GM19324 (cell line): Measurements from ENCODE around the gene BBS9.
"Not testable (repeated sequence)": the region's sequence is repeated elsewhere in the genome, so short reads cannot be mapped to it uniquely, and the experiment has no call there.

ENCODE experiments used
- ATAC-seq: cut with Tn5 transposase; IDR thresholded peaks from one replicate; pipeline ENCODE4 v1.9.1; 2021; ENCODE audit warnings: mild to moderate bottlenecking, moderate library complexity; ENCODE audit not compliant: unreplicated experiment, low FRiP score

The BBS9 gene

DNA sequence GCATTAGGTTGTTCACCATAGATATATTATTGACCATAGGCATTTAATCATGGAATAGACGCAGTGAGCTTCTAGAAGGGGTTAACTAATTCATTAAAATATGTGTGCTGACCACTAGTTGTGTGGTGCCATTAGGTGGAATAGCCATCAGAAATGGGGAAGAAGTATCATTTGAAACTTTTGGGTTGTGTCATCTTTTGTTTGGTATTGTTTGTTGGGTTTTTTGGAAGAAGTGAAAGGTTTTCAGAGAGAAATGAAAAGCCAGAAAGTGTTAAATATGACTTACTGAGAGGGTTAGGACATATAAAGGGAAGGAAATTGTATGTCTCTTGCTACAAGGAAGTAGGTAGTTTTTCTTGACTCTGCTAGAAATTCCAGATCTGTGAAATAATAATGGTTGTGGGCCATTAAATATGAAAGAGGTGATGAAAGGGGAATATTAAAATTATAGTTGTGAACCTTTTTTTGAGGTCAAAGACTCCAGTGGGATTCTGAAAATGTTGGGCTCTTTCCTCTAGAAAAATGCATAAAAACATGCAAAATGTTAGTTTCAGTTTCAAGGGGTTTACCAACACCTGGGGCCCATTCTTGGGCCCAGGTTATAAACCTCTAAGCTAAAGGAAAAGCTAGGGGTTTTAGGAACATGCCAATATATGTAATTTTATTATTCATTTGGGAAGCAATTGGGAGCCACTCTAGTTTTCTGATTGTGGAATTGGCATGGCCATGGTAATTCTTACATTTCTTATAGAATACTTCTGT lies 348.5 kb downstream of the BBS9 start:
- no peak for ATAC-seq

GRCh38 chr7:33484476-33484875 lies 355.1 kb downstream of the BBS9 start:
- ATAC-seq: not testable (repeated sequence)

DNA sequence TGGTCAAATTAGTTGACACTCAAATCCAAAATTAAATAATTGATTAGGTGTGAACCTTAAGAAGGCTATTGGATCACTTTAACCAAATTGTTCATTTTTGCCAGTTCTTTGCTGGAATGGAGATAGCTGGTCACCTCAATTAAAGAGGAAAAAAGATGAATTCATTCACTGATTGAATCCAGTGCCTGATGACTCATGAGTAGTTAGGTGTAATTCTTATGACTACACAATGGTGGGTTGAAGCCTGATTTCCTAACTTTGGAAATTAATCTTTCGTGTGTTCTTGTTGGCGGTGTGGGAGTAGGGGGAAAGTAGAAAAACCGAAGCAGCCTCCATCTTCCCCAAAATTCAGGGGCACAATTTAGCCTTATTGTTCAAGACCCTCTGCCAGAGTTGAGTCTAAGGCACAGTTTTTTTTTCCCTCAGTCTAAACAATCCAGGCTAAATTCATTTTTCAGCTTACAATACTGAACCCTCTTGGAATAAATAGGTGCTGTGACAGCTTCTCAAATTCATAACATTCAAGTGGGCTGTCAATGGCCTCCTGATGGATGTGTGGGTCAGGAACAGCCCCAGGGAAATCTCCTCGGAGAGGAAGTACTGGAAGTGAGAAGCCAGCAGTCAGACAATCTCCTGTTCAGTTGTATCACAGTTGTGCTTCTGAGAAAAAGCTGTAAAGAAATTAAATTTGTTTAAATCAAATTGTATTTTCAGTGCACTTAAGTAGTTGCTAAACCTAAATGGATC lies 356.6 kb downstream of the BBS9 start:
- ATAC-seq: no peak

DNA sequence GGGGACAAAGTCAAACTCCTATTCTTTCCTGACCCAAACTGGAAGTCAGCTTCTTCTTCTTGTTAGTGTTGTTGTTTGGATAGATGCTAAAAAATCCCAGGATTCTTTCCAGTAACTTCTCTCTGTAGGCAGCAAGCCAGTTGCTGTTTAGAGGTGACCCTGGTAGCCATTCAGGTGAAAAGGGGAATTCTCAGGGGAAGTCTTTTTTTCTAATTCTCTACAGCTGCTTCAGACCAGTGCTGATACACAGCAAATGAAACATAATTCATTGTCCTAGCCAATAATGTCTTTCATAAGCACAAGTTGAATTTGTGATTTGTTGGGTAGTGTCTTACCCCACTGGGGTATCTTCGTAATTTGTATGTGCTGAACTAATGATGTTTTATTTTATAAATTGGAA lies 357.3 kb downstream of the BBS9 start:
- no peak for ATAC-seq

DNA sequence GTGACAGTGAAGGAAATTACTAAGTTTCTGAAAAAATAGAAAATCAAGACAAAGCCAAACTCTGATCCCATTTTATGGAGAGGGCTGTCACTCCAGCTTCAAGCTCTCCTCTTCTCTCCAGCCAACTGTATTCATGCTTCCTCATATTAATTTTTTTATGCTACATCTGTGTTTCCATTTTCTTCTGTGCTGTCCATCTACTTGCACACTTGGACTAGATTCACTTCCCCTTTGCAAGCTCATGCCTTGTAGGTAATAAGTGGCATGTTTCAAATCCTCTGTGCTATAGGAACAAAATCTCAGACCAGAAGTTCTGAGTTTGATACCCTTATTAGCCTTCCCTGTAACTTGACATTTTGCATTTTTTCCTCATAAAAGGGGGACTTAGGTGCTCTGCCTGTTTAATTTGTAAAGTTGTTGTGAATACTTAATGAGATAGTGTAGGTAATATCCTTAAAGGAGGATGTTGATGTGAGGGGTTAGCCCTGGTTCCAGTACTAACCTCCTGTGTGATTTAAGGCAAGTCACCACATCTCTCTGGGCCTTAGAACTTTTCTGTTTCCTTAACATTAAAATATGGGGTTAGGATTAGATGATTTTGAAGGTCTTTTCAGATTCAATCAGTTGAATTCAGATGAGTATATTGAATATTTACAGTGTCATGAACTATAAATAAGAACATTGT lies 358.8 kb downstream of the BBS9 start:
- no peak for ATAC-seq

GRCh38 chr7:33494474-33494873 lies 365.1 kb downstream of the BBS9 start:
- no peak for ATAC-seq

DNA sequence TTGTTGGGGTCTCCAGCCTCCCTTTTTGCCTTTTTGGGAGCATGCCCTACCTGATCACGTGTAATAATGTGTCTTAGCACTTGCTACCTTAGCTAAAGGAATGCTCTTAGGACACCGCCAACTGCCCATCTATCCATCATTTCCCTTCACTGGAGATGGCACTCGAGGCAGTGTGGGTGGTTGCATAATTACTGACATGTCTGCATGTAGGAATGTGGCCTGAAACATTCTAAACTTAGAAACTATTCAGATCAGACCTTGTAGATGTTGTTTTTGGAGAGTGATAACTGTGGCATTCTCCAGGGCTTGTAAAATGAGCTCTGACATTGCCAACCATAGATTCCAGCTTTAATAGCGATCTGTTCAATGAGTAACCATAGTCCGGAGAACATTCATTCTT lies 365.8 kb downstream of the BBS9 start:
- ATAC-seq: no peak

GRCh38 chr7:33497051-33497450 lies 367.7 kb downstream of the BBS9 start:
- no peak for ATAC-seq

DNA sequence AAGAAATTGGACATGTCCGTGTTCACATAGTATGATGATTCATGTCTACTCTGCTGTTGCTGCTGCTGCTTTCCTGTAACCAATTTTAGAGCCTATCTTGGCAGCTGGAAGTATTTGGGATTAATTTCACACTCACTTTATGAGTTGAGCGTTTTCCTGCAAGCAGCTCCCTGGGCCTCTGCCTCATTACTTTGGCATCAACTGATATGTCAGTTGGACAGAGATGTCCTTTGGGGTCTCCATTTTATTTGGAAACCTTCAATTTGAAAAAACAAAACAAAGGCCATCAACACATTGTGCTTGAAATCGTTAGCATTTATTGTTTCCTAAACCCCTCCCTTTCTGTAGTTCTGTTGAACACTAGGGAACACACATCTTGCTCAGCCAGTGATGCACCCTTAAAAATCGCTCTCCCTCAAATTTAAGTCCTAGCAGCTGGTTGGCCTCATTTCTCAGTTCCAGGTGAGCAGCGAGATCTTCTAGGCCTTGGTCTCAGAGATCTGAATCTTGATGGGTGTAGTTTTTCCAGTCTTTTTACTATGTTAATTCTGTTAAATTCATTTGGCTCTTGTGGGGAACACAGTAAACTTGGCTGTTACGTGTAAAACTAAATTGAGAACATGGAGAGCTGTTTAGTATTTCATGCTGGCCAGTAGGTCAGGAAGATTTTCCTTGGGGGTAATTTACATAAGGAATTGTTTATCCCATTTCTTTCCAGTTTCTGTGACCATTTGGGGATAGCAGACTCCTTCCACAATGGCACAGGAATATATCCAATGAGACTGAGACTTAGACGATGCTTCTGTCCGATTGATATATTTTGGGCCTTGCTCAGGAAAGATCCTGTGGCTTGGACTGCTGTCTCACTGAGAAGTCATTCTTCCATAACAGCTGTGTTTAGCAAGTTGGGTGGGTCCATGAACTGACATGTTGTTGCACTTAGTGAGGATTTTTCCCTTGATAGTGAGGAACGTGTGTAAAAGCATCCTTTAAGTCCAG lies 371.6 kb downstream of the BBS9 start:
- ATAC-seq: no peak

DNA sequence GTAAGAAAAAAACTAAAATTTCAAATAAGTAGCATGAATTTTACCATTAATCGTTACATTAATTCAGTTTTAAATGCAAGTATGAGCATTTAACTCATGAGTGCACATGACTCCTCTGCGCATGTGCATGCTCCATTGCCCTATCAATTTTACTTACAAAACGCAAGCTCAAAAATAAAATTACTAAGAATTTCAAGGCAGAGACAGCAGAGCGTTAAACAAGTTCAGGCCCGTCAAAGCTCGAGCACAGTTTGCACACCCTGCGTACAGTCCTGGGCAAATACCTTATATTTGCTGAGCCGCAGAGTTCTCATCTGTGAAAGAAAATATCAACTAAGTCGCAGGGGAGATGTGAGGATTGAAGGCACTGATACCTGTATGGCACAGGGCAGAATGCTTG lies 373.6 kb downstream of the BBS9 start:
- no peak for ATAC-seq

DNA sequence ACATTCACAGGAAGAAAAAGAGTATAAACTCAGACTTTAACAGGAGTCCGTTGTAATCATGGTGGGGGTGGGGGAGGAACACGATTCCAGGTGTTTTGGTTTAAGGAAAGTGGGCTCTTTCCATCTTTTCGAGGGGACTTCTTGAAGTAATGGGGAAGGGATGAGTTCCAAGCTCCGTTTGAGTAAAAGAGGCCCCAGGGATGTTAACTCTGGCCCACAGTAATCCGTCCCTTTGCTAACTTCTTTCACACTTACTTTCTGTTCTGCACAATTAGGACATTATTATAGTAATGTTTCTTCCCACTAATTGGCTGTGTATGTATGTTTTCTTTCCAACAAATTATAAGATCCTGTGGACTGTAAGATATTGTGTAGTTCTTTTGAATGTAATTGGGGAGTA lies 374.4 kb downstream of the BBS9 start:
- no peak for ATAC-seq

DNA sequence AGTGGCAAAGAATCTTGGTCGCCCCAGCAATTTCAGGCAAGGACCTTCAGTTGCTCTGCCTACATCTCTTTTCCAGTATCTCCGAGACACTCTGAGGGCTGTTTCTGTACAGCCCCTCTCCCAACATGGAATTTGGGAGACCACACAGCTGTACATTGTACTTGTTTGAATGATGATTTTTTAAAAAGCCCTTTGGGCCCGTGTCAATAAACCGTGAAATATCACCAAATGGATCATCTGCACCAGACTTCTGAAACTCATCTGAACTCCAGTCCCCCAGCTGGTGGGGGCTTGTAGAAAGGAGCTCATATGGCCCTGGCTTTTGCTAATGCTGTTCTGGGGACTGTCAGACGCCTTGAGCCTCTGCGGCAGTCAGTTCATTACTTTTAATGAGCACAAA lies 374.9 kb downstream of the BBS9 start:
- no peak for ATAC-seq

DNA sequence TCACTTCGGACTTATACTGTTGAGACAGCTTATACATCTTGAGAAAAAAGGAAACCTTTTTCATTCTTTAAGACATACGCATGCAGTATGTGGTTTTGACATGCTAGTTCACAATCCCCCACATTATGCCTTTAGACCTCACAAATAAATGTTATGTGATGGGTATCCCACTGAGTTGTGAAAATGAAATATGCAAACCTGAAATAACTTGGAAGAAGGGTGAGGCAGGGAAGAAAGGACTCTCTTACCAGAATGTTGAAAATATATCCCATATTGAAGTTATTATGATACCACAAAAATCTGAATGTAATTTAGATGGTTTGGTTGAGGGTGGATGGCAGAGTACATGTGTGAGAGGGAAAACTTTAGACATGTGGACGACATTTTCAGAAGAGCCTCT lies 379.8 kb downstream of the BBS9 start:
- no peak for ATAC-seq

GRCh38 chr7:33511778-33512177 lies 382.4 kb downstream of the BBS9 start:
- no peak for ATAC-seq

- ATAC-seq: no peak
These were observed 387.2 kb downstream of the BBS9 start for GRCh38 chr7:33516568-33516967.

- no peak for ATAC-seq
These were observed 387.8 kb downstream of the BBS9 start for GRCh38 chr7:33517191-33517590.

GRCh38 chr7:33527008-33527407 lies 397.6 kb downstream of the BBS9 start:
- not testable (repeated sequence) for ATAC-seq

DNA sequence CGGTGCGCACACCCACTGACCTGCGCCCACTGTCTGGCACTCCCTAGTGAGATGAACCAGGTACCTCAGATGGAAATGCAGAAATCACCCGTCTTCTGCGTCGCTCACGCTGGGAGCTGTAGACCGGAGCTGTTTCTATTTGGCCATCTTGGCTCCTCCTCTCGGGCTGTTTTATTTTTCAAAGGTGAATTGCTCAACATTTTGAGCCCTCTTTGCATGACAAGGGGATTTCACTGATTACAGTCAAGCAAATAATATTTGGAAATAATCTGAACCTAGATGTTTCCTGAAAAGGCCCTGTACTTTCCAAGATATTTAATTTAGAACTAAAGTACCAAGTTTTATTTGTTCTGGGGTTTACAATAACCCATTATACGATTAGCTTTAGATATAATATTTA lies 398.2 kb downstream of the BBS9 start:
- ATAC-seq: not testable (repeated sequence)

GRCh38 chr7:33529070-33529469 lies 399.7 kb downstream of the BBS9 start:
- no peak for ATAC-seq

DNA sequence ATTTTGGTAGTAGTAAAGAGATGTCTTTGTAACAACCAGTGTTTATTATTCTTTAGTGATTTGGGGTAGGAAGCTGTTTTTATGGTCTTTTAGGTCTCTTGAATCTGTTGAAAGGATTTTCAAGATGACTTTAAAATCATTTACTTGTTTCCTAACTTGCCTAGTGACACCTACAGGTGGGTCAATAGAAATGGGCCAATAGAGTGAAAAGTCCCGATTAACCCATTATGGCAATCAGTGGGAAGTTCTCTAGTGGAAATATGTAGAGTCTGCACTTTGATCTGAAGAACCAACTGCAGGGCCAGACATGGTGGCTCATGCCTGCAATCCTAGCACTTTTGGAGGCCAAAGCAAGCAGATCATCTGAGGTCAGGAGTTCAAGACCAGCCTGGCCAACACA lies 401.3 kb downstream of the BBS9 start:
- no peak for ATAC-seq
